Cerebellar cortex (tissue), 1 donor: ENCODE data around the gene CGB8.
A peak's percentile ranks its signal among the peaks of the same experiment; 100 is the strongest.
"Not testable (repeated sequence)": the region's sequence is repeated elsewhere in the genome, so short reads cannot be mapped to it uniquely, and the experiment has no call there.

Experiments
- DNase-seq: peaks from one replicate; pipeline ENCODE4 v3.0.0-alpha.2; 2015; ENCODE audit warnings: low spot score

Gene CGB8

GRCh38 chr19:49064768-49065611 lies 16.1 kb upstream of the CGB8 start, which contains the start of gene NTF4:
NTF4 (minus strand) TSS chr19:49064818; CDS start chr19:49061997, 2,821 bp downstream.
- peak; percentile 53 for DNase-seq

GRCh38 chr19:49064029-49064629 lies 15.2 kb upstream of the CGB8 start:
- no peak for DNase-seq

- no peak for DNase-seq
Observed at GRCh38 chr19:49061445-49061844, 12.5 kb upstream of the CGB8 start.

GRCh38 chr19:49061000-49061399 lies 12.1 kb upstream of the CGB8 start:
- no peak for DNase-seq

GRCh38 chr19:49059053-49059452 lies 10.1 kb upstream of the CGB8 start:
- DNase-seq: no peak

GRCh38 chr19:49058562-49058961 lies 9.7 kb upstream of the CGB8 start:
- DNase-seq: no peak

GRCh38 chr19:49057636-49058234 lies 8.8 kb upstream of the CGB8 start, which contains the start of gene CGB7:
CGB7 (minus strand) TSS chr19:49057749; CDS start chr19:49055375, 2,374 bp downstream.
- no peak for DNase-seq

GRCh38 chr19:49056902-49057596 lies 8.1 kb upstream of the CGB8 start:
- not testable (repeated sequence) for DNase-seq

GRCh38 chr19:49056101-49056901 lies 7.4 kb upstream of the CGB8 start:
- no peak for DNase-seq

- not testable (repeated sequence) for DNase-seq
Observed at GRCh38 chr19:49050376-49051033, 1.6 kb upstream of the CGB8 start.

GRCh38 chr19:49049834-49050233 lies 923 bp upstream of the CGB8 start:
- DNase-seq: not testable (repeated sequence)

GRCh38 chr19:49043548-49043947 lies 5.4 kb downstream of the CGB8 start, which contains the start of gene CGB5:
CGB5 (plus strand) TSS chr19:49043848; CDS start chr19:49044210, 362 bp downstream.
- DNase-seq: not testable (repeated sequence)

GRCh38 chr19:49042666-49043065 lies 6.2 kb downstream of the CGB8 start:
- not testable (repeated sequence) for DNase-seq

- no peak for DNase-seq
Observed at GRCh38 chr19:49042177-49042576, 6.7 kb downstream of the CGB8 start.

- DNase-seq: not testable (repeated sequence)
Observed at GRCh38 chr19:49039736-49040135, 9.2 kb downstream of the CGB8 start.

- DNase-seq: not testable (repeated sequence)
Observed at GRCh38 chr19:49038557-49039276, 10.2 kb downstream of the CGB8 start.

- DNase-seq: not testable (repeated sequence)
Observed at GRCh38 chr19:49038111-49038510, 10.8 kb downstream of the CGB8 start.

- DNase-seq: not testable (repeated sequence)
Observed at GRCh38 chr19:49036815-49037214, 12.1 kb downstream of the CGB8 start, which contains the start of gene CGB1. CGB1 (minus strand) TSS chr19:49036895; CDS start chr19:49036711, 184 bp downstream.

- not testable (repeated sequence) for DNase-seq
Observed at GRCh38 chr19:49031642-49032301, 17.1 kb downstream of the CGB8 start, which contains the start of gene CGB2. CGB2 (plus strand) TSS chr19:49031890; CDS start chr19:49032096, 206 bp downstream.
